Neutrophil (primary cell): ENCODE results near the gene CRYAB.

Experiments used
- H3K27ac ChIP-seq: fragments of 200-600 bp; sonication (generic); 2 replicates; pipeline ENCODE4 v1.5.1; 2016; ENCODE audit warnings: mild to moderate bottlenecking, moderate library complexity
- H3K27me3 ChIP-seq: fragments of 200-600 bp; sonication (generic); 2 replicates; pipeline ENCODE4 v1.6.0; 2016; ENCODE audit warnings: mild to moderate bottlenecking
- H3K36me3 ChIP-seq: fragments of 200-600 bp; sonication (generic); 2 replicates; pipeline ENCODE4 v1.5.1; 2017
- H3K4me1 ChIP-seq, 2 experiments: fragments of 200-600 bp in 1 of 2; sonication (generic) in 1 of 2; 1 replicate in 1 of 2; 2 replicates in 1 of 2; pipeline versions ENCODE4 v1.5.1 to v1.6.1; 2013 to 2016; ENCODE audit warnings: low read depth in 1 of 2, low read length in 1 of 2, mild to moderate bottlenecking in 1 of 2, moderate library complexity in 1 of 2; ENCODE audit not compliant: control insufficient read depth in 1 of 2, insufficient read depth in 1 of 2
- H3K4me3 ChIP-seq, 2 experiments: fragments of 200-600 bp in 1 of 2; sonication (generic) in 1 of 2; 1 replicate in 1 of 2; 2 replicates in 1 of 2; pipeline ENCODE4 v1.5.1; 2013 to 2016; ENCODE audit warnings: low read depth in 1 of 2, low read length in 1 of 2, mild to moderate bottlenecking in 1 of 2, moderate library complexity in 1 of 2
- H3K9me3 ChIP-seq: fragments of 200-600 bp; sonication (generic); 2 replicates; pipeline ENCODE4 v1.5.1; 2016
- CTCF ChIP-seq: fragments of 200-600 bp; sonication (generic); IDR thresholded peaks from 2 replicates; pipeline ENCODE4 v1.5.1; 2016; ENCODE audit warnings: antibody characterized with exemption

The CRYAB gene

DNA sequence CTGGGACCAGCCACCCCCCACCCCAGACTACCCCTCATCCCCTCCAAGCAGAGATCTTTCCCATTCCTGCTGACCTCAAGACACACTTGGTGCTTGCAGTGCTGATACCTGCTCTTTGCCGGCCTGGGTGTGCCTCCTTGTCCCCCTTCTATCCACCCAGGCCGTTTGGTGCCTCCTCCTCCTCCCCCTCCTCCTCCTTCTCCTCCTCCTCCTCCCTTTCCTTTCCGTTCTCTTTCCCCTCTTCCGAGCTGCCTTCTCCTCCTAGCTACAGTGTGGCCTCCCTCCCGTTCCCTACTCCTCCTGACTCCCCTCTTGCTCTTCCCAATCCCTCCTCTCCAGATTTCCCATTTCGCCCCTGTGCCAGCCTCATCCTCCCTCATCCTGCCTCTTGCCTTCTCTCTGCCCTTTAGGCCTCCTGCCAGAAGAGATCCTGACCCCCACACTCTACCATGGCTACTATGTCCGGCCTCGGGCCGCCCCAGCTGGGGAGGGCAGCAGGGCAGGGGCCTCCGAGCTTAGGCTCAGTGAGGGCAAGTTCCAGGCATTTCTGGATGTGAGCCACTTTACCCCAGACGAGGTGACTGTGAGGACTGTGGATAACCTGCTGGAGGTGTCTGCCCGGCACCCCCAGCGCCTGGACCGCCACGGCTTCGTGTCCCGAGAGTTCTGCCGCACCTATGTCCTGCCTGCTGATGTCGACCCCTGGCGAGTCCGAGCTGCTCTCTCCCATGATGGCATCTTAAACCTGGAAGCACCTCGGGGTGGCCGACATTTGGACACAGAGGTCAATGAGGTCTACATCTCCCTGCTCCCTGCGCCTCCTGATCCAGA is 1.7 kb upstream of the CRYAB start:
- no peak overlapping the region for H3K4me3 ChIP-seq
- H3K4me1 ChIP-seq = no peaks in the 10 kb centered on the region
- no peaks in the 10 kb centered on the region for H3K9me3 ChIP-seq
- H3K27ac ChIP-seq = no peak overlapping the region
- no peak for TF ChIP-seq CTCF
- H3K36me3 ChIP-seq = no peaks in the 10 kb centered on the region
- H3K27me3 ChIP-seq = peaks cover 73% of the 10 kb centered on the region

DNA sequence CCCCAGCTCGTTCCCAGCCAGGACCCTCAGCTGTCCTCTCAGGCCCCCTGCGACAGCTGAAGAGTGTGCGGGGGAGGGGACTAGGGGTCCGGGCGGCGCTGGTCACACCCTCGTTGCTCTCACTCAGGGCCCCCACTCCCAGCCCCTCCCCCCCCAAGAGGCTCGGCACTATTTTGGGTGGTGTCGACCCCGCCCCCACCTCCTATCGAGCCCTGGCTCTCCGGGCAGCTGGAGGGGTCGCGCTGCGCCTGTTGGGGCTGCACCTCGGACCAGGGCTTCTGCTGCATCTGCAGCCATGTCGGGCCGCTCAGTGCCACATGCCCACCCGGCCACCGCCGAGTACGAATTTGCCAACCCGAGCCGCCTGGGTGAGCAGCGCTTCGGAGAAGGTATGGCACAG is 965 bp upstream of the CRYAB start, which contains the start of gene HSPB2:
HSPB2 (plus strand) TSS at position 200 of the 400 bp plus-strand sequence; CDS start at position 296, 96 bp downstream.
- Histone ChIP-seq H3K27ac (no peak within 1 kb of the TSS), H3K27me3 (peaks cover 73% of the 10 kb centered on the region), H3K36me3 (no peaks in the 10 kb centered on the region), H3K4me3 (no peak within 1 kb of the TSS), H3K4me1 (no peaks in the 10 kb centered on the region), H3K9me3 (no peaks in the 10 kb centered on the region)
- TF ChIP-seq CTCF = no peak

GRCh38 chr11:111910676-111911562 is 651 bp downstream of the CRYAB start:
- H3K36me3 ChIP-seq = no peaks in the 10 kb centered on the region
- H3K4me3 ChIP-seq = no peak overlapping the region
- no peak overlapping the region for H3K27ac ChIP-seq
- no peak for TF ChIP-seq CTCF
- peaks cover 66% of the 10 kb centered on the region for H3K27me3 ChIP-seq
- H3K9me3 ChIP-seq = no peaks in the 10 kb centered on the region
- no peaks in the 10 kb centered on the region for H3K4me1 ChIP-seq

GRCh38 chr11:111909378-111909777 is 2.2 kb downstream of the CRYAB start:
- Histone ChIP-seq H3K4me1 (no peaks in the 10 kb centered on the region), H3K27ac (no peak overlapping the region), H3K4me3 (no peak overlapping the region), H3K36me3 (no peaks in the 10 kb centered on the region), H3K27me3 (peaks cover 51% of the 10 kb centered on the region), H3K9me3 (peaks cover 4% of the 10 kb centered on the region)
- TF ChIP-seq CTCF = no peak

GRCh38 chr11:111908639-111909305 is 2.8 kb downstream of the CRYAB start:
- no peak for TF ChIP-seq CTCF
- peaks cover 4% of the 10 kb centered on the region for H3K9me3 ChIP-seq
- no peaks in the 10 kb centered on the region for H3K36me3 ChIP-seq
- H3K27ac ChIP-seq = no peak overlapping the region
- no peak overlapping the region for H3K4me3 ChIP-seq
- no peaks in the 10 kb centered on the region for H3K4me1 ChIP-seq
- H3K27me3 ChIP-seq = peaks cover 45% of the 10 kb centered on the region
